Measurements from ENCODE around the gene CDH4.

- TF ChIP-seq CTCF (IDR thresholded peaks at IDR 0.05) (no peak), POLR2A (IDR thresholded peaks at IDR 0.05) (no peak)
Observed at GRCh38 chr20:61262036-61262435, 10.0 kb downstream of the CDH4 start.

All from upper lobe of left lung (tissue), 4 donors.